COLO668 (cell line): Measurements from ENCODE around the gene SRRM2.

Source experiments
- DNase-seq: peaks from one replicate; lab custom pipeline; 2025; ENCODE audit not compliant: unreplicated experiment; lab: John Stamatoyannopoulos, UW

SRRM2 gene

GRCh38 chr16:2791174-2791573 lies 38.7 kb downstream of the SRRM2 start:
- DNase-seq: no peak

- no peak for DNase-seq
Measured at GRCh38 chr16:2792940-2793339, 40.5 kb downstream of the SRRM2 start.

GRCh38 chr16:2795395-2796143 lies 43.1 kb downstream of the SRRM2 start:
- no peak for DNase-seq

GRCh38 chr16:2798723-2799204 lies 46.3 kb downstream of the SRRM2 start:
- no peak for DNase-seq

GRCh38 chr16:2799205-2799858 lies 46.9 kb downstream of the SRRM2 start:
- no peak for DNase-seq

GRCh38 chr16:2799859-2800226 lies 47.4 kb downstream of the SRRM2 start:
- DNase-seq: peak; percentile 74

- no peak for DNase-seq
Measured at GRCh38 chr16:2803545-2804195, 51.2 kb downstream of the SRRM2 start.

GRCh38 chr16:2804728-2805127 lies 52.3 kb downstream of the SRRM2 start:
- no peak for DNase-seq

GRCh38 chr16:2806286-2806685 lies 53.8 kb downstream of the SRRM2 start:
- no peak for DNase-seq

GRCh38 chr16:2808181-2808580 lies 55.7 kb downstream of the SRRM2 start:
- no peak for DNase-seq

GRCh38 chr16:2809149-2809760 lies 56.8 kb downstream of the SRRM2 start:
- DNase-seq: no peak

- DNase-seq: no peak
Measured at GRCh38 chr16:2810651-2811050, 58.2 kb downstream of the SRRM2 start.

GRCh38 chr16:2811703-2812471 lies 59.4 kb downstream of the SRRM2 start:
- no peak for DNase-seq

GRCh38 chr16:2813771-2814221 lies 61.4 kb downstream of the SRRM2 start:
- no peak for DNase-seq

- no peak for DNase-seq
Measured at GRCh38 chr16:2814551-2815298, 62.3 kb downstream of the SRRM2 start.

GRCh38 chr16:2815299-2815771 lies 62.9 kb downstream of the SRRM2 start:
- DNase-seq: no peak

GRCh38 chr16:2816751-2817339 lies 64.4 kb downstream of the SRRM2 start, which contains the start of gene PRSS21:
TSS of gene PRSS21 (plus strand) at chr16:2817237. CDS start at chr16:2817269, 32 bp downstream.
- DNase-seq: no peak

GRCh38 chr16:2817340-2818271 lies 65.2 kb downstream of the SRRM2 start:
- DNase-seq: no peak
